IMR-90 (cell line): ENCODE data around the gene TNFRSF1B. TPM values are rescaled to one million over a fixed set of nuclear protein-coding genes. Genes with fewer than 3 reads are reported as not detected.
A peak's percentile ranks its signal among the peaks of the same experiment; 100 is the strongest.

Experiments
- ATAC-seq: fragments of 200-7000 bp; cut with Tn5 transposase; 2 replicates; pipeline ENCODE4 v1.9.1; 2020; ENCODE audit warnings: low read depth, mild to moderate bottlenecking, moderate library complexity
- BruUV-seq: library from RNA; stranded (reverse); fragments of 400-500 nt; replicated peaks from 2 replicates; lab custom pipeline; 2021; lab: Mats Ljungman, UMichigan
- CTCF ChIA-PET: fragments of 300-600 bp; formaldehyde crosslinking; extraction: SDS; loops from one replicate; lab custom pipeline; 2021; ENCODE audit warnings: antibody characterized with exemption; lab: Yijun Ruan, JAX
- POLR2A ChIA-PET: fragments of 300-600 bp; sonication (Branson Sonifier 250); formaldehyde crosslinking; loops from one replicate; lab custom pipeline; 2022; ENCODE audit warnings: antibody characterized with exemption; ENCODE audit not compliant: unreplicated experiment; lab: Charles Lee
- DNase-seq: peaks from one replicate; pipeline ENCODE4 v3.0.0; 2013
- H2AFZ ChIP-seq: replicated peaks from 2 replicates; pipeline ENCODE3; 2013; ENCODE audit warnings: low read length, mild to moderate bottlenecking; ENCODE audit not compliant: poor library complexity
- H2AK5ac ChIP-seq: 2 replicates; pipeline ENCODE4 v1.6.1; 2013; ENCODE audit warnings: low read depth, low read length, inconsistent platforms
- H2AK9ac ChIP-seq: replicated peaks from 2 replicates; pipeline ENCODE3; 2013; ENCODE audit warnings: mild to moderate bottlenecking, low read depth, low read length, moderate library complexity; ENCODE audit not compliant: poor library complexity
- H2BK120ac ChIP-seq: 2 replicates; pipeline ENCODE4 v1.6.1; 2013; ENCODE audit warnings: low read depth, low read length, inconsistent platforms
- H2BK15ac ChIP-seq: 3 replicates; pipeline ENCODE4 v1.6.1; 2013; ENCODE audit warnings: low read depth, low read length, inconsistent platforms
- H2BK20ac ChIP-seq: 2 replicates; pipeline ENCODE4 v1.6.1; 2013; ENCODE audit warnings: low read depth, mild to moderate bottlenecking, inconsistent platforms, low read length, moderate library complexity
- H2BK5ac ChIP-seq: 2 replicates; pipeline ENCODE4 v1.6.1; 2013; ENCODE audit warnings: mild to moderate bottlenecking, low read depth, low read length, inconsistent platforms; ENCODE audit not compliant: poor library complexity, severe bottlenecking
- H3K14ac ChIP-seq: replicated peaks from 2 replicates; pipeline ENCODE4 v1.6.1; 2013; ENCODE audit warnings: low read depth, low read length, inconsistent platforms
- H3K18ac ChIP-seq: 2 replicates; pipeline ENCODE4 v1.6.1; 2013; ENCODE audit warnings: low read depth, low read length, control low read depth
- H3K23ac ChIP-seq: 2 replicates; pipeline ENCODE4 v1.6.1; 2013; ENCODE audit warnings: low read depth, low read length, inconsistent platforms
- H3K27ac ChIP-seq: 2 replicates; pipeline ENCODE4 v1.5.1; 2013; ENCODE audit warnings: mild to moderate bottlenecking, control low read depth, low read length; ENCODE audit not compliant: insufficient read depth
- H3K27me3 ChIP-seq: 2 replicates; pipeline ENCODE4 v1.6.1; 2013; ENCODE audit warnings: low read length; ENCODE audit not compliant: control insufficient read depth, insufficient read depth
- H3K36me3 ChIP-seq: 2 replicates; pipeline ENCODE4 v1.6.1; 2013; ENCODE audit warnings: low read length, mixed read lengths; ENCODE audit not compliant: control insufficient read depth, insufficient read depth
- H3K4ac ChIP-seq: 2 replicates; pipeline ENCODE4 v1.6.1; 2013; ENCODE audit warnings: low read depth, low read length, inconsistent platforms
- H3K4me1 ChIP-seq: 2 replicates; pipeline ENCODE4 v1.6.1; 2013; ENCODE audit warnings: low read length, mixed read lengths; ENCODE audit not compliant: control insufficient read depth, insufficient read depth
- H3K4me2 ChIP-seq: 2 replicates; pipeline ENCODE4 v1.6.1; 2013; ENCODE audit warnings: low read depth, mild to moderate bottlenecking, control low read depth, low read length, moderate library complexity
- H3K4me3 ChIP-seq: 2 replicates; pipeline ENCODE4 v1.5.1; 2013; ENCODE audit warnings: low read depth, mild to moderate bottlenecking, control low read depth, low read length, moderate library complexity; ENCODE audit not compliant: insufficient read depth
- H3K56ac ChIP-seq: 2 replicates; pipeline ENCODE4 v1.6.1; 2013; ENCODE audit warnings: low read length, inconsistent platforms; ENCODE audit not compliant: insufficient read depth; ENCODE audit errors: extremely low read depth
- H3K79me1 ChIP-seq, 2 experiments: 2 replicates each; pipeline ENCODE4 v1.6.1; 2013; ENCODE audit warnings: low read length in 2 of 2, inconsistent platforms in 1 of 2, low read depth in 1 of 2
- H3K9ac ChIP-seq: 2 replicates; pipeline ENCODE4 v1.6.1; 2013; ENCODE audit warnings: low read depth, low read length, control low read depth
- H3K9me1 ChIP-seq: 2 replicates; pipeline ENCODE4 v1.6.1; 2013; ENCODE audit warnings: low read length, inconsistent platforms; ENCODE audit not compliant: insufficient read depth
- H3K9me3 ChIP-seq: 2 replicates; pipeline ENCODE4 v1.6.1; 2013; ENCODE audit warnings: low read length; ENCODE audit not compliant: control insufficient read depth, insufficient read depth
- H4K20me1 ChIP-seq: 2 replicates; pipeline ENCODE4 v1.6.1; 2013; ENCODE audit warnings: low read length, inconsistent platforms; ENCODE audit not compliant: insufficient read depth
- H4K5ac ChIP-seq: 2 replicates; pipeline ENCODE4 v1.6.1; 2013; ENCODE audit warnings: mild to moderate bottlenecking, low read depth, low read length, control low read depth
- H4K8ac ChIP-seq, 2 experiments: 2 replicates each; pipeline ENCODE4 v1.6.1; 2013; ENCODE audit warnings: low read depth in 2 of 2, low read length in 2 of 2, control low read depth in 1 of 2, inconsistent platforms in 1 of 2
- H4K91ac ChIP-seq: 2 replicates; pipeline ENCODE4 v1.6.1; 2013; ENCODE audit warnings: low read depth, low read length, inconsistent platforms; ENCODE audit not compliant: insufficient read depth
- BHLHE40 ChIP-seq: fragments of 150-350 bp; IDR thresholded peaks from 2 replicates; pipeline ENCODE4 v1.6.1; 2016; ENCODE audit warnings: mild to moderate bottlenecking, low read depth, low read length
- CEBPB ChIP-seq: IDR thresholded peaks from 2 replicates; pipeline ENCODE4 v1.6.1; 2012; ENCODE audit warnings: low read depth, low read length, improper control_type of control experiment
- CHD1 ChIP-seq: IDR thresholded peaks from 2 replicates; pipeline ENCODE4 v1.6.1; 2012; ENCODE audit warnings: low read depth, low read length, improper control_type of control experiment
- FOS ChIP-seq: fragments of 150-350 bp; IDR thresholded peaks from 2 replicates; pipeline ENCODE4 v1.6.1; 2016; ENCODE audit warnings: low read depth, low read length
- MAFK ChIP-seq: IDR thresholded peaks from 2 replicates; pipeline ENCODE4 v1.6.1; 2012; ENCODE audit warnings: low read depth, low read length, improper control_type of control experiment
- MAZ ChIP-seq: IDR thresholded peaks from 2 replicates; pipeline ENCODE4 v1.6.1; 2012; ENCODE audit warnings: low read depth, mild to moderate bottlenecking, low read length, improper control_type of control experiment, moderate library complexity, borderline replicate concordance
- MXI1 ChIP-seq: IDR thresholded peaks from 2 replicates; pipeline ENCODE4 v1.6.1; 2012; ENCODE audit warnings: low read depth, mild to moderate bottlenecking, low read length, moderate library complexity, borderline replicate concordance
- NFE2L2 ChIP-seq: fragments of 150-350 bp; IDR thresholded peaks from 2 replicates; pipeline ENCODE4 v1.6.1; 2016; ENCODE audit warnings: low read depth, mild to moderate bottlenecking, low read length
- POLR2A ChIP-seq: IDR thresholded peaks from 2 replicates; pipeline ENCODE4 v1.6.1; 2012; ENCODE audit warnings: mild to moderate bottlenecking, low read depth, low read length
- RAD21 ChIP-seq: IDR thresholded peaks from 2 replicates; pipeline ENCODE4 v1.6.1; 2012; ENCODE audit warnings: low read length, improper control_type of control experiment
- RCOR1 ChIP-seq: IDR thresholded peaks from 2 replicates; pipeline ENCODE4 v1.6.1; 2012; ENCODE audit warnings: mild to moderate bottlenecking, low read length, improper control_type of control experiment; ENCODE audit not compliant: insufficient replicate concordance
- RFX5 ChIP-seq: IDR thresholded peaks from 2 replicates; pipeline ENCODE4 v1.8.0; 2012; ENCODE audit warnings: low read depth, mild to moderate bottlenecking, low read length, moderate library complexity
- SMC3 ChIP-seq: fragments of 150-350 bp; IDR thresholded peaks from 2 replicates; pipeline ENCODE4 v1.6.1; 2016; ENCODE audit warnings: low read depth, mild to moderate bottlenecking, antibody characterized with exemption, low read length, moderate library complexity
- WGBS, 2 experiments: methylation state at CpG; one replicate each; pipeline versions ENCODE4 v1.1.5 to v1.1.7; 2013; ENCODE audit warnings: missing lambda C conversion rate in 2 of 2; ENCODE audit not compliant: insufficient read length in 1 of 2; ENCODE audit errors: extremely low coverage in 2 of 2; 5-methylcytosine and 5-hydroxymethylcytosine counted together
- dilution Hi-C: fragments of 300-500 bp; cut with HindIII; formaldehyde crosslinking; loops from one replicate; pipeline ENCODE4 v1.14.3; 2018; ENCODE audit warnings: low sequenced_read_pairs; ENCODE audit not compliant: unreplicated experiment
- in situ Hi-C: fragments of 300-500 bp; cut with MboI; formaldehyde crosslinking; loops from 3 replicates; pipeline ENCODE4 v1.14.3; 2019; ENCODE audit warnings: low sequenced_read_pairs, inconsistent platforms, mixed read lengths
- intact Hi-C: fragments of 100-400 bp; cut with micrococcal nuclease; formaldehyde crosslinking; loops from 2 replicates; pipeline ENCODE4 v1.10.0; 2022
- polyA plus RNA-seq, 3 experiments: library from polyadenylated mRNA; depleted of rRNA; stranded (reverse); fragments of >200 nt; gene quantifications; 2 replicates each; pipeline ENCODE4 v1.2.3, GENCODE V29; 2012; ENCODE audit warnings: low replicate concordance in 1 of 3
- total RNA-seq: library from RNA; depleted of rRNA; stranded (reverse); fragments of >200 nt; gene quantifications from 2 replicates; pipeline ENCODE4 v1.2.3, GENCODE V29; 2012
- TF ChIP-seq, protein P1 (sequence below): fragments of 150-350 bp; IDR thresholded peaks from 2 replicates; pipeline ENCODE4 v1.6.1; 2016; ENCODE audit warnings: low read depth, mild to moderate bottlenecking, low read length, moderate library complexity, borderline replicate concordance
- TF ChIP-seq, protein P2 (sequence below): fragments of 150-350 bp; IDR thresholded peaks from 2 replicates; pipeline ENCODE4 v1.6.1; 2017; ENCODE audit warnings: mild to moderate bottlenecking, antibody characterized with exemption, low read length, low read depth
- TF ChIP-seq, protein P3 (sequence below): conservative IDR thresholded peaks from 2 replicates; pipeline ENCODE4 v1.5.1; 2012; ENCODE audit warnings: mild to moderate bottlenecking, low read depth, low read length, improper control_type of control experiment

TNFRSF1B gene
- total and polyA plus RNA-seq, 2 of the 4 experiments (the other 2 are of a cell fraction): 4.3 to 8.9 TPM

DNA sequence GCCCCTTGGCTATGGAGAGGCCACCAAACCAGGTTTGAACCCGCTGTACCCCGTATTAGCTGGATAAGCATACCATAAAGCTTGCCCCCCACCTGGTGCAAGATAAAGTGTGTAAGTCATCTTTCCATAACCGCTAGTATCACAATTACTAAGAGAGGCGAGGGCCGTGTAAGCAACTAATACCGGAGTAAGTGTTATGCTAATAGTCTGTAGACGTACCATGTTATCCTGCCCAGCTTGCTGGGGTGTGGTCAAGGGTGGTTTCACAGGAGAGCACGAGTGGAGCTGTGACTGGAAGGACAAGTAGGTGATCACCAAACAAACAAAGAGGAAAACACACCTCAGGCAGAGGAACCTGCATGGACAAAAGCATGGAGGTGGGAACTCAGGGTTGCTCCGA, 3.6 kb upstream of the TNFRSF1B start:
- no peak for TF ChIP-seq MXI1
- no peak for TF ChIP-seq MAFK
- TF ChIP-seq POLR2A: no peak
- no peak for TF ChIP-seq BHLHE40
- no peak for TF ChIP-seq RFX5
- no peak for TF ChIP-seq CEBPB
- no peak for TF ChIP-seq FOS
- no peak for TF ChIP-seq CHD1
- no peak for TF ChIP-seq RAD21
- TF ChIP-seq SMC3: no peak
- no peak for TF ChIP-seq RCOR1
- TF ChIP-seq, protein P1, sequence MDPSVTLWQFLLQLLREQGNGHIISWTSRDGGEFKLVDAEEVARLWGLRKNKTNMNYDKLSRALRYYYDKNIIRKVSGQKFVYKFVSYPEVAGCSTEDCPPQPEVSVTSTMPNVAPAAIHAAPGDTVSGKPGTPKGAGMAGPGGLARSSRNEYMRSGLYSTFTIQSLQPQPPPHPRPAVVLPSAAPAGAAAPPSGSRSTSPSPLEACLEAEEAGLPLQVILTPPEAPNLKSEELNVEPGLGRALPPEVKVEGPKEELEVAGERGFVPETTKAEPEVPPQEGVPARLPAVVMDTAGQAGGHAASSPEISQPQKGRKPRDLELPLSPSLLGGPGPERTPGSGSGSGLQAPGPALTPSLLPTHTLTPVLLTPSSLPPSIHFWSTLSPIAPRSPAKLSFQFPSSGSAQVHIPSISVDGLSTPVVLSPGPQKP: no peak
- no peak for TF ChIP-seq NFE2L2
- TF ChIP-seq, protein P2, sequence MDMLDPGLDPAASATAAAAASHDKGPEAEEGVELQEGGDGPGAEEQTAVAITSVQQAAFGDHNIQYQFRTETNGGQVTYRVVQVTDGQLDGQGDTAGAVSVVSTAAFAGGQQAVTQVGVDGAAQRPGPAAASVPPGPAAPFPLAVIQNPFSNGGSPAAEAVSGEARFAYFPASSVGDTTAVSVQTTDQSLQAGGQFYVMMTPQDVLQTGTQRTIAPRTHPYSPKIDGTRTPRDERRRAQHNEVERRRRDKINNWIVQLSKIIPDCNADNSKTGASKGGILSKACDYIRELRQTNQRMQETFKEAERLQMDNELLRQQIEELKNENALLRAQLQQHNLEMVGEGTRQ: no peak
- no peak for TF ChIP-seq MAZ
- TF ChIP-seq, protein P3, sequence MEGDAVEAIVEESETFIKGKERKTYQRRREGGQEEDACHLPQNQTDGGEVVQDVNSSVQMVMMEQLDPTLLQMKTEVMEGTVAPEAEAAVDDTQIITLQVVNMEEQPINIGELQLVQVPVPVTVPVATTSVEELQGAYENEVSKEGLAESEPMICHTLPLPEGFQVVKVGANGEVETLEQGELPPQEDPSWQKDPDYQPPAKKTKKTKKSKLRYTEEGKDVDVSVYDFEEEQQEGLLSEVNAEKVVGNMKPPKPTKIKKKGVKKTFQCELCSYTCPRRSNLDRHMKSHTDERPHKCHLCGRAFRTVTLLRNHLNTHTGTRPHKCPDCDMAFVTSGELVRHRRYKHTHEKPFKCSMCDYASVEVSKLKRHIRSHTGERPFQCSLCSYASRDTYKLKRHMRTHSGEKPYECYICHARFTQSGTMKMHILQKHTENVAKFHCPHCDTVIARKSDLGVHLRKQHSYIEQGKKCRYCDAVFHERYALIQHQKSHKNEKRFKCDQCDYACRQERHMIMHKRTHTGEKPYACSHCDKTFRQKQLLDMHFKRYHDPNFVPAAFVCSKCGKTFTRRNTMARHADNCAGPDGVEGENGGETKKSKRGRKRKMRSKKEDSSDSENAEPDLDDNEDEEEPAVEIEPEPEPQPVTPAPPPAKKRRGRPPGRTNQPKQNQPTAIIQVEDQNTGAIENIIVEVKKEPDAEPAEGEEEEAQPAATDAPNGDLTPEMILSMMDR: no peak
- Histone ChIP-seq H3K36me3 (no peaks in the 10 kb centered on the region), H2AK5ac (peak overlapping the region; percentile 84), H2BK15ac (peak overlapping the region; percentile 68; the same call in 2 of the 3 replicates), H3K23ac (no peak overlapping the region), H2AFZ (no peak overlapping the region), H4K5ac (no peak overlapping the region), H2BK20ac (peak overlapping the region; percentile 55), H3K27me3 (no peaks in the 10 kb centered on the region), H3K27ac (no peak overlapping the region), H2BK5ac (no peak overlapping the region), H3K4ac (peak overlapping the region; percentile 65; the same call in 1 of the 2 replicates), H3K56ac (no peak overlapping the region), H3K9me3 (no peaks in the 10 kb centered on the region), H3K79me1 (no peaks in the 10 kb centered on the region), H4K91ac (peak overlapping the region; percentile 29), H3K9me1 (peaks cover 17% of the 10 kb centered on the region), H3K4me1 (peaks cover 20% of the 10 kb centered on the region), H4K20me1 (no peaks in the 10 kb centered on the region), H3K9ac (no peak overlapping the region), H4K8ac (no peak overlapping the region), H3K4me2 (no peak overlapping the region), H2BK120ac (peak overlapping the region; percentile 69), H2AK9ac (peak overlapping the region; percentile 77), H3K4me3 (no peak overlapping the region), H3K18ac (no peak overlapping the region), H3K14ac (0 out of 2 replicates have a peak overlapping the region, but pooled peaks have one; percentile 32)
- DNase-seq (no peak), ATAC-seq (no peak)
- in situ Hi-C loops: no loop called here
- 100% methylated on average over 1 of the region's 9 CpGs; no CpG with 5 or more reads in 1 of the 2 experiments for WGBS, 2 experiments
- intact Hi-C loops: no loop called here
- no TSS peak for BruUV-seq
- POLR2A ChIA-PET: no interaction called here
- CTCF ChIA-PET: interaction anchor here (0.8 kb wide), 1 partner anchor 10 kb away, joined by 4 read pairs; no protein-coding TSS in a partner anchor
- dilution Hi-C loops: no loop called here
